ENCODE measurements around the gene TACO1.

The TACO1 gene

GRCh38 chr17:63641692-63642448, 41.2 kb downstream of the TACO1 start:
- no peak for DNase-seq

GRCh38 chr17:63644846-63645245, 44.2 kb downstream of the TACO1 start:
- DNase-seq: no peak

- no peak for DNase-seq
Observed at GRCh38 chr17:63645775-63646487, 45.2 kb downstream of the TACO1 start.

- no peak for DNase-seq
Observed at GRCh38 chr17:63646488-63646806, 45.8 kb downstream of the TACO1 start.

- no peak for DNase-seq
Observed at GRCh38 chr17:63647065-63647725, 46.5 kb downstream of the TACO1 start.

- DNase-seq: no peak
Observed at GRCh38 chr17:63647936-63648335, 47.2 kb downstream of the TACO1 start.

- no peak for DNase-seq
Observed at GRCh38 chr17:63649813-63650212, 49.1 kb downstream of the TACO1 start.

- peak; percentile 18 for DNase-seq
Observed at GRCh38 chr17:63652106-63652505, 51.4 kb downstream of the TACO1 start.

GRCh38 chr17:63653050-63653449, 52.4 kb downstream of the TACO1 start:
- DNase-seq: no peak

GRCh38 chr17:63657786-63658185, 57.1 kb downstream of the TACO1 start:
- no peak for DNase-seq

Data from NCI-H510A treated with DMSO at 0.1 percent for 48 hours (cell line).